ENCODE results near the gene C22orf23. TPM values are rescaled to one million over a fixed set of nuclear protein-coding genes. Genes with fewer than 3 reads are reported as not detected.

C22orf23 gene
- polyA plus RNA-seq, 1 donor (not counting 4 experiments of a cell fraction or from before 2014, with no cell fraction given) = not detected

GRCh38 chr22:37918580-37919270 is 34.7 kb downstream of the C22orf23 start:
- dilution Hi-C loops (cut with MboI; ENCODE audit: extremely low pct_ligation_motif_present, low sequenced_read_pairs) = no loop called here
- no peaks in the 10 kb centered on the region for H3K27me3 ChIP-seq (ENCODE audit: control insufficient read depth, extremely low read depth, insufficient read depth, low read length)
- no peaks in the 10 kb centered on the region for H3K9me3 ChIP-seq (ENCODE audit: control insufficient read depth, low read depth, low read length)
- H3K4me2 ChIP-seq (ENCODE audit: control insufficient read depth, extremely low read depth, insufficient read depth, low read depth, low read length) = no peak overlapping the region
- H3K27ac ChIP-seq (ENCODE audit: control insufficient read depth, insufficient read depth, low read length) = no peak overlapping the region
- H3K4me1 ChIP-seq (ENCODE audit: control insufficient read depth, extremely low read depth, insufficient read depth, low read length) = no peaks in the 10 kb centered on the region
- peaks cover 5% of the 10 kb centered on the region for H4K20me1 ChIP-seq (ENCODE audit: control insufficient read depth, extremely low read depth, insufficient read depth, low read length)
- FAIRE-seq (no peak), DNase-seq (ENCODE audit: low read depth, low spot score) (no peak)
- peaks cover 53 to 61% of the 10 kb centered on the region in 2 experiments for H3K36me3 ChIP-seq (ENCODE audit: control insufficient read depth in 2 of 2, extremely low read depth in 1 of 2, insufficient read depth in 2 of 2, low read length in 2 of 2)
- no peaks in the 10 kb centered on the region for H3K9me1 ChIP-seq (ENCODE audit: control insufficient read depth, extremely low read depth, insufficient read depth, low read length)
- H3K9ac ChIP-seq (ENCODE audit: control insufficient read depth, extremely low read depth, insufficient read depth, low read length) = no peak overlapping the region
- H2AFZ ChIP-seq (ENCODE audit: control insufficient read depth, low read length) = no peak overlapping the region
- no peak overlapping the region for H3K4me3 ChIP-seq (ENCODE audit: control insufficient read depth in 2 of 3, extremely low read depth in 1 of 3, insufficient read depth in 2 of 3, low read depth in 1 of 3, low read length in 3 of 3)
- TF ChIP-seq EZH2 (IDR thresholded peaks at IDR 0.05; ENCODE audit: low read length) = no peak
- TF ChIP-seq CTCF (optimal IDR thresholded peaks at IDR 0.05 in 1 of 3, IDR thresholded peaks at IDR 0.05 in 1 of 3, conservative IDR thresholded peaks at IDR 0.05 in 1 of 3; ENCODE audit: extremely low read depth in 1 of 3, insufficient read depth in 2 of 3, low read length in 3 of 3) = no peak
- peaks cover 59% of the 10 kb centered on the region for H3K79me2 ChIP-seq (ENCODE audit: control insufficient read depth, insufficient read depth, low read length)

- no peak for DNase-seq (ENCODE audit: low read depth, low spot score)
- peaks cover 54 to 59% of the 10 kb centered on the region in 2 experiments for H3K36me3 ChIP-seq (ENCODE audit: control insufficient read depth in 2 of 2, extremely low read depth in 1 of 2, insufficient read depth in 2 of 2, low read length in 2 of 2)
- dilution Hi-C loops (cut with MboI; ENCODE audit: extremely low pct_ligation_motif_present, low sequenced_read_pairs) = no loop called here
- peaks cover 2% of the 10 kb centered on the region for H4K20me1 ChIP-seq (ENCODE audit: control insufficient read depth, extremely low read depth, insufficient read depth, low read length)
- TF ChIP-seq EZH2 (IDR thresholded peaks at IDR 0.05; ENCODE audit: low read length) = no peak
- TF ChIP-seq CTCF (optimal IDR thresholded peaks at IDR 0.05 in 1 of 3, IDR thresholded peaks at IDR 0.05 in 1 of 3, conservative IDR thresholded peaks at IDR 0.05 in 1 of 3; ENCODE audit: extremely low read depth in 1 of 3, insufficient read depth in 2 of 3, low read length in 3 of 3) = no peak
- H3K27me3 ChIP-seq (ENCODE audit: control insufficient read depth, extremely low read depth, insufficient read depth, low read length) = no peaks in the 10 kb centered on the region
- no peaks in the 10 kb centered on the region for H3K9me1 ChIP-seq (ENCODE audit: control insufficient read depth, extremely low read depth, insufficient read depth, low read length)
- H3K27ac ChIP-seq (ENCODE audit: control insufficient read depth, insufficient read depth, low read length) = no peak overlapping the region
- H3K79me2 ChIP-seq (ENCODE audit: control insufficient read depth, insufficient read depth, low read length) = peaks cover 61% of the 10 kb centered on the region
- H3K9ac ChIP-seq (ENCODE audit: control insufficient read depth, extremely low read depth, insufficient read depth, low read length) = no peak overlapping the region
- H3K4me2 ChIP-seq (ENCODE audit: control insufficient read depth, extremely low read depth, insufficient read depth, low read depth, low read length) = no peak overlapping the region
- no peaks in the 10 kb centered on the region for H3K9me3 ChIP-seq (ENCODE audit: control insufficient read depth, low read depth, low read length)
- H2AFZ ChIP-seq (ENCODE audit: control insufficient read depth, low read length) = no peak overlapping the region
- no peak for FAIRE-seq
- H3K4me1 ChIP-seq (ENCODE audit: control insufficient read depth, extremely low read depth, insufficient read depth, low read length) = no peaks in the 10 kb centered on the region
- no peak overlapping the region for H3K4me3 ChIP-seq (ENCODE audit: control insufficient read depth in 2 of 3, extremely low read depth in 1 of 3, insufficient read depth in 2 of 3, low read depth in 1 of 3, low read length in 3 of 3)
These were observed 35.4 kb downstream of the C22orf23 start for GRCh38 chr22:37917874-37918548.
